ENCODE results near the gene ENTREP1. TPM values are rescaled to one million over a fixed set of nuclear protein-coding genes. Genes with fewer than 3 reads are reported as not detected.
"Not testable (repeated sequence)": the region's sequence is repeated elsewhere in the genome, so short reads cannot be mapped to it uniquely, and the experiment has no call there.

The ENTREP1 gene
- total RNA-seq, 1 experiment from 2014 or later, result not detected

- not testable (repeated sequence) for DNase-seq (ENCODE audit: low spot score)
Measured at GRCh38 chr9:69409936-69410335, 84.9 kb downstream of the ENTREP1 start.

DNA sequence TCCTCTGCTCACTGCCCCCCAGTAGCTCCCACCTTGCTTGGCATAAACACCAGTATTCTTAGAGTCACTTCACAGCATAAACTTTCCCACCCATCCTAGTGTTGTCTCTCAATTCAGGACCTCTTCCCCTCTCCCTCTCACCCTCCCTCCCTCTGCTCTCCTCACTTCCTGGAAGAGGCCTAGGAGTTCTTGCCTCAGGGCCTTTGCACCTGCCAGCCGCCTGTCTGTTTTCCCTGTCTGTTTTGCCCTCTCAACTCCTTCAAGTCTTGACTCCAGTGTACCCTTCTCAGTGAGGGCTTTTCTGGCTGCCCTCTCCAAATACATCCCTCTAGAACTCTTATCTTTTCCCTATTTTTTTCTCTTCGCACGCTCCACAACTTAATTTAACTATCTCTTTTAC is 86.2 kb downstream of the ENTREP1 start:
- no peak for DNase-seq (ENCODE audit: low spot score)

DNA sequence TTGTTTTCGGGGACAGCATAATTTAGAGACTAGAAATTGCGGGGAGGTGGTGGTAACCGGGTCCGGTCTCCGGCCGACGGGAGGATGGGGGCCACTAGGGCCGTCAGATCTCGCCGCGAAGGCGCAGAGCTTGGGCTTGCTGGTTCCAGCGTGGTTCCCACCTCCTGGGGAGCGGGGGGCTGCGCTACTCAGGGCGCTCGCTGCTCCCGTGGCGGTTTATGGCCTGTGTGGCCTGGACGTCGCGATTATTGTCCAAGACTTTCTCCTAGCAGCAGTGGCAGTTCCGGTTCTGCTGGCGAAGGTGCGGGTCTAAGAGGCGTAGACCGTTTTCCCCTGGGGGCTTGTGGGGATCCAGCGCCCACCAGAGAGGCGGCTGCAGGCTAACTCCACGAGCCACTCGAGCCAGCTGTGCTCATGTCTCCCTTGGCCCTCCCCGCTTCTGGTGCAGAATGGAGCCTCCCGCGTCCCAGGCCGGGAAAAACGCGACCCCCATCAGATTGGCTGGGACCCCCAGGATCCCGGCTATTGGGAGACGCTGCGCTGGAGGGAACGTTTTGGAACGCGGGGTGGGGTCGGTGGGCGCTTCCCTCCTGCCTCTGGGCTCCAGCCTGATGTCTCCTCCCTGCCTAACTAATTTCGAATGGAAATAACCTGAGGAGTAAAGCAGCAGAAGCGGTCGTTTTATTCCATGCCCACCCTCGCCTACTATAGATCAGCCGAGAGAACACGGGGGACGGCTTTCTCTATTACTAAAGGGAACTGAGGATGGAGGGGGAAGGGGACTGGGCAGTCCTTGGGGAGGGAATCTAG is 87.1 kb downstream of the ENTREP1 start:
- no peak for DNase-seq (ENCODE audit: low spot score)

GRCh38 chr9:69412741-69413150 is 87.7 kb downstream of the ENTREP1 start:
- peak; percentile 65 for DNase-seq (ENCODE audit: low spot score)

GRCh38 chr9:69420611-69421270 is 95.7 kb downstream of the ENTREP1 start:
- DNase-seq (ENCODE audit: low spot score), result no peak

- peak; percentile 84 for DNase-seq (ENCODE audit: low spot score)
Measured at GRCh38 chr9:69421908-69422801, 97.1 kb downstream of the ENTREP1 start.

DNA sequence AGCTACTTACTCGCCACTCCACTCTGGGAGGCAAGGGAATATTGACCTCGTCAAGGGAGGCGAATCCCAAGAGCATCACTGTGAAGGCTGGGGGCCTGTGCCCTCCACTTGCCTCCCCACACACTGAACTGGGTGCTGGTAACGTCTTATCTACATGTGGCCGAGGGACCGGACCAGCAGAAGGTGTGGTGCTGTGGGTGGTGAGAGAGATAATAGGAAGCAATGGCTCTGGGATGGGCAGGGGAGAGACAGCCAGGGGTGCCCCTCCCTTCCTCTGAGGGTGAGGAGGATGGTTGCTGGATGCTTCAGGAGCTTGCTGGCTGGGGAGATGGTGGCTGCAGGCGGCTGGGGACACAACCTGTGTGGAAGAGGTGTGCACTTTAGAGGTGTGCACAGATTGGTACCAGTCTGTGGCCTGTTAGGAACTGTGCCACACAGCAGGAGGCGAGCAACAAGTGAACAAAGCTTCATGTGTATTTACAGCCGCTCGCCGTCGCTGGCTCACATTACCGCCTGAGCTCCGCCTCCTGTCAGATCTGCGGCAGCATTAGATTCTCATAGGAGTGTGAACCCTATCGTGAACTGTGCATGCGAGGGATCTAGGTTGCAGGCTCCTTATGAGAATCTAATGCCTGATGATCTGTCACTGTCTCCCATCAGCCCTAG is 100.3 kb downstream of the ENTREP1 start:
- DNase-seq (ENCODE audit: low spot score), result no peak

DNA sequence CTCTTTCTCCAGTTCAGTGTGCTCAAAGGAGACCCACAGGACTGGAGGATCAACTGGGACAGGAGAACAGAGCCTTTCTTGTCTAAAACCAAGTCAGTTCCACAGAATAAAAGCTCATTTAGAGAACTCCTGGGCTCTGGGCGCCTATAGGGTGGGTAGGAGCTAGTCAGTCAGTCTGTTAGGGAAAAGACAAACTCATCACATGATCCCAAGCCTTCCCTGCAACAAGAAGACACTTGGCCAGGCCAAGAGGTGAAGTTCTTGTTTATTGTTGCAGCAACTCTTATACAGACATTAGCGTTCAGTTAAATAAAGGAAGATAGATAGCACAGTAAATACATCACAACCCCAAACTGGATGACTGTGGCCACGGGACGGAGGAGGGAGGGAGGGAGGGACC is 102.3 kb downstream of the ENTREP1 start:
- DNase-seq (ENCODE audit: low spot score), result no peak

- no peak for DNase-seq (ENCODE audit: low spot score)
Measured at GRCh38 chr9:69428017-69428785, 103.2 kb downstream of the ENTREP1 start.

DNA sequence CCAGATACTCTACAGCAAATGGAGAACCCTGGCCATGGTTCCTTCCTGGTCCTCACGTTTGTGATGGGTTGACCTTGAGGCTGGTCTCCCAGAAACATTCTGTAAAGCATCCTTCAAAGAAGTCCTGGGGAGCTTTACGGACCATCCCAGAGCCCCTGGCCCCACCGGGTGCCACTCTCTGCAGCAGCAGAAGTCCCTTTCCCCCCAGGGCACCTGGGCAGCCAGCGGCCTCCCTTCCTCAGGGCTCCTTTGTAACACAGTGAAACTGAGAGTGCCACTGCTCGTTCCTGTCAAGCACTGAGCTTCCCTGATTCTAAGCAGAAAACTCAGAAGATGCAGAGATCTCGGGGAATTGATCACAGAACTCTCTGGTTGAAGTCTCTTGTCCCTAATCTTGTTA is 104.3 kb downstream of the ENTREP1 start:
- no peak for DNase-seq (ENCODE audit: low spot score)

- no peak for DNase-seq (ENCODE audit: low spot score)
Measured at GRCh38 chr9:69430206-69430605, 105.2 kb downstream of the ENTREP1 start.

GRCh38 chr9:69431203-69431602 is 106.2 kb downstream of the ENTREP1 start:
- DNase-seq (ENCODE audit: low spot score), result no peak

GRCh38 chr9:69431777-69432176 is 106.8 kb downstream of the ENTREP1 start:
- no peak for DNase-seq (ENCODE audit: low spot score)

DNA sequence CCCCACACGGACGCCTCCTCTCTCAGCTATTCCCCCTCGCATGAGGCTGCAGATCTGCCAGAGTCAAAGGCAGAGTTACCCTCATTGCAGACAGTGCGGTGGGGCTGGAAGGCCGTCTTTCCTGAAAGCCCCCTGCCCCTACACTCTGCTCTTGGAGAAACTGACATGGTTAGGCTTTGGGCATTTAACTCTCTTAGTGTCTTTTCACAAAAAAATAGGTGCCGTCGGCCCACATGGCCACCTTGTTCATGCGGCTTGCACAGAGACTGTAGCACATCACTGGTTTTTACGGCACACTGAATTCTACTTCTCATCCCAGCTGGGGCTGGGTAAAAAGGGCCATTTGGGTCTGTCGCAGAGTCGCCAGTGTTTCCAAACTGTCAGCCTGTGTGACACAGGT is 107.6 kb downstream of the ENTREP1 start:
- DNase-seq (ENCODE audit: low spot score), result no peak

DNA sequence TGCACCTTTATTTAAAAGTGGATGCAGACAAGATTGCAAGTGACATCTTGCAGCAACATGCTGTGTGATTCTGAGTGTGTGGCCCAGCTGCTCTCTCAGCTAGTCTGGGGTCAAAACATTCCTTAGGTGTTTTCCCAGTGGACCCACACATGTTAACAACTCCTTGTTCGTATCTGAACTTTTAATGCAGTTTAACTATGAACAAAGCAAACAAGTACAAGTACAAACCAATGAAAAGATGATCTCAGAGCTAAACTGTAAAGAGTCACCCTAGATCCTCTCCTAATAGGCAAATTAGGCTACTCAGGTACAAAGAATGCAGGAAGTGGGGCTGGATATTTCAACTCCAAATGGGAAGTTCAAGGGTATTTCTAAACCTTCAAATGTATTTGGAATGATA is 108.4 kb downstream of the ENTREP1 start:
- no peak for DNase-seq (ENCODE audit: low spot score)

GRCh38 chr9:69433968-69434367 is 109.0 kb downstream of the ENTREP1 start:
- no peak for DNase-seq (ENCODE audit: low spot score)

- not testable (repeated sequence) for DNase-seq (ENCODE audit: low spot score)
Measured at GRCh38 chr9:69439654-69440053, 114.6 kb downstream of the ENTREP1 start.

- DNase-seq (ENCODE audit: low spot score), result not testable (repeated sequence)
Measured at GRCh38 chr9:69440254-69440955, 115.4 kb downstream of the ENTREP1 start.

Measured in HT-29 (cell line).